ENCODE data around the gene AREG.

AREG gene

DNA sequence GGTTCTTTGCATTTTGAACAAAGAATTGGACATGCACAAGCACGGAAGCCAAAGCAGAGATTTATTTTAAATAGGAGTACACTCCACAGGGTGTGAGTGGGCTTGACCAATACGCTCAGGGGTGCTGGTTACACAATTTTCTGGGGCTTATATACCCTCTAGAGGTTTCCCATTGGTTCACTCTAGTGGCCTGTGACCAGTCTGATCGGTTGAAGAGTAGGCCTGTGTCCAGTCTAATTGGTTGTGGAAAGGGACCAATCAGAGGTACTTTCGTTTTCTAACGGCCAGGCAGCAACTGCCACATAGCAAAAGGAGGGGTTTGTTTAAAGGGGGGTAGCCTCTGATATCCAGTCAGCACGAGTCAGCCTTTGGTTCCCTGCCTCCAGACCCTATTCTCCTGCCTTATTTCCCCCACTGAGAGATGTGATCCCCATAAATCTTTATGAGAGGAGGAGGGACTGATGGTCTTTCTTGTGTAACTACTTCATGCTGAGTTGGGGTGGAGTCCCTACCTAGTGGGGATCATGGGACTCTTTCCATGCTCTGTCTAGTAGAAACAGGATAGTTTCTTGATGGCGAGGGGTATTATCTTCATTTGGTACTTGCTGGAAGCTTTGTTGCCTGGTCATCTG lies 11.3 kb upstream of the AREG start:
- no peak for DNase-seq

DNA sequence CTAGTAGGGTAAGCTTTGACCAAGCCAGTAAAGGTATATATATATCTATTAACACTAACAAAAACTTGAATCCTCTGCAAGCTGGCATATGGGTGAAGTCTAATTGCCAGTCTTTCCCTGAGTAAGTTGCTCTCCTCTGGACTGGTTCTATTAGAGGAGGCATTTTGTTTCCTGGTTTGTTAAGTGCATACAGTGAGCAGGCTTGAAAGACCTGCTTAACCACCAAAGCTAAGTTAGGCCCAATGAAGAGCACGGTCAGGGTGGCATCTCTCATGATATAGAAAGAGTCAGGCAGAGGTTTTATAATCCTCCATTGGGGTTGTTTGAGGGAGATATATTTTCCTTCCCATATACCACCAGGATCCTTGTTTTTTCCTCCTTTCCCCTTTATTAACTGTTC lies 9.6 kb upstream of the AREG start:
- DNase-seq = no peak

DNA sequence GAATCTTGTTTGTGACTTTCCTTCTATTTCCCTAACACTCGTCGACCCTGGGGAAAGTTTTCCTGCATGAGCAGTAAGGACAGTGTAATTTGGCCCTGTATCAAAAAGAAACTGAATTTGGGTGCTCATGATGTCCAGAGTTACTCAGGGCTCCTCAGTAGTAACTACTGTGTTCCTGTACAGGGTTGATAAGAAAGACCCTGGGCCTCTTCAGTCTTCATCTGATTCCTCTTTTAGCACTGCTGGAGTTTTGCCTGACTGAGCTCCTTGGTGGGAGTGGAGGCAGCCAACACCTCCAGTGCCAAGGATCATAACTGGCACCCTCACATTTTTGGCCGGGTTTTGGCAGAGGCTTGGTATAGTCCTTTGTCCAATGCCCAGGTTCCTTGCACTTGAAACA lies 7.1 kb upstream of the AREG start:
- no peak for DNase-seq

DNA sequence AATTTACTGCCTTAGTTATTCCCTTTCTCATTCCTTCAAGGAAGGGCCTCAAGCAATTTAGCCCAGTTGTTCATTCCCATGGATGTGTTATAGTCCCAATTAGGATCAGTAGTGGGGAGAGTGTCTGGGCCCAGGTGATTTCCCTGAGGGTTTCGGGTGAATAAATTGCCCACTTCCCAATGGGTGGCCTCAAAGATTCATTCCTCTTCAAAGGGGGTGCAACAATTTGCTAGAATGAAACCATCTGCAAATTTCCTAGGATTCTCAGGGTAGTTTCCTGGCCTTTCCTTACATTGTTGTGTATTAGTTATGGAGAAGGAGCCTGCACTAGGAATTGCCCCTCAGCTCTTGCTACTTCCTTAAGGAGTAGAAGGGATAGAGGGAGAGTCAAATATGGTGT lies 6.3 kb upstream of the AREG start:
- no peak for DNase-seq

DNA sequence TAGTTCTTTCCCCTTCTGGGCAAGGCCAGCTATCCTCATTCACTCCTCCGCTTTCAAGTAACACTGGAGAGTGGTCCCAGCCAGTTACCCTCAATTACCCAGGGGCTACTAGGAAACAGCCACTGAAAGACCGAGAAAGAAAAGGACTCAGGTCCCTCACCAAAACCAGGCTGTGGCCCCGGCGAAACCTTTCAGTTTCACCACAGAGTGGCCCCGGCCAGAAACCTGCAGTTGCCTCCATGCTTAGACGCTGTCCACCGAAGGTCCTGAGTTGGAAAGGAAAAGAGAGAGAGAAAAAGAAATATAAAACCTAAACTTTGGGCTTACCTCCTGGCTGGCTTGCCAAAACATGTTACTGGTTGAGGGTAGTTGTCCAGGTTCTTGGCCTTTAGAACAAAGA lies 5.0 kb upstream of the AREG start:
- no peak for DNase-seq

DNA sequence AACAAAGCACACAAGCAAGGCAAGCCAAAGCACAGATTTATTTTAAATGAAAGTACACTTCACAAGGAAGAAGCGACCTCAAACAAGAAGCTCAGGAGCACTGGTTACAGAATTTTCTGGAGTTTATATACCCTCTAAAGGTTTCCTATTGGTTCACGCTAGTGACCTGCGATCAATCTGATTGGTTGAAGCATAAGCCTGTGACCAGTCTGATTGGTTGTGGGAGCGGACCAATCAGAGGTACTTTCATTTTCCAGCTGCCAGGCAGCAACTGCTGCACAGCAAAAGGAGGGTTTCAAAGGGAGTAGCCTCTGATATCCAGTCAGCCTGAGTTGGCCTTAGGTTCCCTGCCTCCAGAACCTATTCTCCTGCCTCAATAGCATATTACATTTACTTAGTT lies 4.6 kb upstream of the AREG start:
- no peak for DNase-seq

DNA sequence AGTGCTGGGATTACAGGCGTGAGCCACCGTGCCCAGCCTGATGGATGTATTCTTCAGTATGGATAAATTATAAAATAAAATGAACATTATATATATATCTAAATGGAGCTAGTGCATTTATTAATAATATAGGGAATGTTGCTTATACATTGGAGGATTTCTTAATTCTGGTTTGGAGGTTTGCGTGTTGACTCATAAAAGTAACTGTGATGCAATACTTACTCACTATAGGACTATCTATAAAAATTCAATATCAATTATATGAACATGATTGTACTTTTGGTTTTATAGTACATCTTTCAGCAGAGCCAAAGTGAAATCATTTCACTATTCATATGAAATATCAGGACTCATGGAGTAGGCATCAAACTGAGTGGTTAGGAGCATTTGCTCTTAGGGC lies 3.2 kb upstream of the AREG start:
- no peak for DNase-seq

DNA sequence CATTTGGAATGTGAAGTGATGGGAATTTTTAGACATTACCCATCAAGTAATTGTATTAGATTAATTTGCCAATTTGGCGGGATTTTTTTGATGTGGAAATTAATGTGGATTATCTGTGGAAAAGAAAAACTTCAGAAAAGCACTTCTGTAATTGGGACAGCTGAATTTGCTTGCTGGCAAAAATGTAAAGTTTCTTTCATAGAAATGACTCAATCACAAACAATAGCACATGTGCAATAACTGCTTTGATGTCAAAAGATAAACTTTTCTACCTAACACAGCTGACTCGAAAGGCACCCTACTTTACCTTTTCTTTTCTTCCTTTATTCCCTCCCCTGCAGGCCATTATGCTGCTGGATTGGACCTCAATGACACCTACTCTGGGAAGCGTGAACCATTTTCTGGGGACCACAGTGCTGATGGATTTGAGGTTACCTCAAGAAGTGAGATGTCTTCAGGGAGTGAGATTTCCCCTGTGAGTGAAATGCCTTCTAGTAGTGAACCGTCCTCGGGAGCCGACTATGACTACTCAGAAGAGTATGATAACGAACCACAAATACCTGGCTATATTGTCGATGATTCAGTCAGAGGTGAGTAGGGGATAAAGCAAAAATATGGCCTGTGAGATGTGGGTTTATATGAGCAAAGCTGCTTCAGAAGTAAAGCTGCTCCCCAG lies 1.4 kb downstream of the AREG start:
- DNase-seq = no peak

DNA sequence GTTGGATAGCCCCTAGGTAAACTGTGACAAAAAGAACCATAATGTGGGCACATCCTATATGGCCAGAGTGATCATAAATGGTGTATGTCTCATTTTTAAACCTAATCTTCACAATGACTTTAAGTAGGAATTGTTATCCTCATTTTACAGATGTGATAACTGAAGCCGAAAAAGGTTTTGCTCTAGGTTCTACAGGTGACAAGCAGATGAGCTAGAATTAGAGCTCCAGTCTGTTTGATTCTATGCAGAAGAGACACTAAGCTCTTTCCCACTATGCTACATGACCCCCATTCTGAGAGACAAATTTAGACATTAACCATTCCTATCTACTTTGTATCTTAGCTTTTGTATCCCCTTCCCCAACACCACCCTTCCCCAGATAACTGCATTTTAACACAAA lies 2.0 kb downstream of the AREG start:
- DNase-seq = no peak

DNA sequence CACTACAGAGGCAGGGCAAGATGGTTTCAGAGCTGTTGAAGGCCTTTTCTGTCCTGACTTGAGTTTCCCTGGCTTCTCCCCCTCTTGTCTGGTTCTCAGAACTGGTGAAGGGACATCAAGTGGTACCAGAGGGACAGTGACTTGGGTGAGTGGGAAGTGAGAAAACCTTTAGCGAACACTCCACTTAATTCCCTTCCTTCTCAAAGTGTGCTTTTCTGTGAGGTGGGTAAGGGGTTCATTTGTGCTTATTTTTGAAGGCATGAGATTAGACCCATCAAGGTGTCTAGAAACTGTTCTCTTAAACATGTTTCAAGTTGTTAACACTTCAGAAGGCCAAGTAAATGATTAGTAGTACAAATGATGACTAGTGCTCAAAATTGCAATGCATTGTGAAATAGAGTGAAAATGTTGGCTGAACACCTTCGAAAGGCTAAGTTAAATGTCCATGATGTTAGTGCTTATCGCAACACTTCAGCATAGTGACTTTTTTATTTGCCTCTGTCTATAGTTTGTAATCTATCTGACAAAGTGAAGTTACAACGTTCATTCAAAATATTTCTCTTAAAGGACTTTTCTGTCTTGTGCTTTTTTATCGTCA lies 2.8 kb downstream of the AREG start:
- no peak for DNase-seq

DNA sequence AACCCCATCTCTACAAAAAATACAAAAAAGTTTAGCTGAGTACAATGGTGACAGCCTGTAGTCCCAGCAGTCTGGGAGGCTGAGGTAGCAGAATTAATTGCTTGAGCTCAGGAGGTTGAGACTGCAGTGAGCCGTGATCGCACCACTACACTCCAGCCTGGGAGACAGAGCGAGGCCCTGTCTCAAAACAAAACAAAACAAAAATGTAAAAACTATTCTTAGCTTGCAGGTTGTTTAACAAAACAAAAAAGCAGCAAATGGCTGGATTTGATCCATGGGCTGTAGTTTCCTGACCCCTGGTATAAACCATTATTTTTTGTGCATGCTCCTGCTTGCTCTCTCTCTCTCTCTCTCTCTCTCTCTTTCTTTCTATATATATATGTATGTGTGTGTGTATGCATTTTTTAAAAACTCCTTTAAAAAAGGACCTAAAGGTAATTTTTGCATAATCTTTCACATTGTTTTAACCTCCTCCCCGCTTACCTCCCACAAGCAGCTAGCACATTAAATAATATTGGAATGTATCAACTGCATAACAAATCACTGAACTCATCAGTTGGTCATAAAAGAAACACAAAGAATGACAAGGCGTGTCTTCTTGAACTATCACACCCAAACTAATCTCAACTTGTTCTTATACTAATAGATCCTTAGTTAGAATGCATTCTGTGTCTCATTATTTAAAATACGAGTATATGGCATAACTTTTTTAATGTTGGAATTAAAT lies 4.8 kb downstream of the AREG start:
- no peak for DNase-seq

DNA sequence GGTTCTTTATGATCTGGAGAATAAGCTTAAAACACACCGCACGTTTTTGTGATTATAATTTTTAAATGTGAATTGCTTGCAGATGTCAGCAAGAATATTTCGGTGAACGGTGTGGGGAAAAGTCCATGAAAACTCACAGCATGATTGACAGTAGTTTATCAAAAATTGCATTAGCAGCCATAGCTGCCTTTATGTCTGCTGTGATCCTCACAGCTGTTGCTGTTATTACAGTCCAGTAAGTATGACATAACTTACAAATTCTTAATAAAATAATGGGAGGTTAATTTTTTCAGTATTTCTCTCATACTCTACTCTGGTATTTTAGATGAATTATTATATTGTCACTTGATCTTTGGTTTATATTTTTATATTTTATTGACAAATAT lies 5.4 kb downstream of the AREG start:
- DNase-seq = no peak

DNA sequence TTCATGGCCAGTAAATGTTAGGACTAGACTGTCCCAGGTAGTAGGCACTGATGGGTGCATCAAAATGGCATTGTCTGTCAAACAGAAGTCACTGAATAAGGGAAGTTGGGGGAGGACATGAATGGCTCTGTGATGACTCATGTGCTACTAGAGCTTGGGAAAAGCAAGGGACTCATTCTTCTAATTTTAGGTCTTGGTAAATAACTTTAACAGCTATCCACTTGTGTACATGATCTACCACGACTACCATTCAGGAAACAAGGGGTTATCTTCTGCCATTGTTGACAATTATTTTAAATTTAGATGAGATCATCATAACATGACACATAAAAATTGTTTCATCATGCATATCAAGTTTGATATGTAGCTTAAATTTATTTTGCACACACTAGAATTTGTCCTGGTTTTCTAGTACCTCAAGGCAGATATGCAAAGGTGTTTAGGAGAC lies 6.3 kb downstream of the AREG start:
- DNase-seq = no peak

DNA sequence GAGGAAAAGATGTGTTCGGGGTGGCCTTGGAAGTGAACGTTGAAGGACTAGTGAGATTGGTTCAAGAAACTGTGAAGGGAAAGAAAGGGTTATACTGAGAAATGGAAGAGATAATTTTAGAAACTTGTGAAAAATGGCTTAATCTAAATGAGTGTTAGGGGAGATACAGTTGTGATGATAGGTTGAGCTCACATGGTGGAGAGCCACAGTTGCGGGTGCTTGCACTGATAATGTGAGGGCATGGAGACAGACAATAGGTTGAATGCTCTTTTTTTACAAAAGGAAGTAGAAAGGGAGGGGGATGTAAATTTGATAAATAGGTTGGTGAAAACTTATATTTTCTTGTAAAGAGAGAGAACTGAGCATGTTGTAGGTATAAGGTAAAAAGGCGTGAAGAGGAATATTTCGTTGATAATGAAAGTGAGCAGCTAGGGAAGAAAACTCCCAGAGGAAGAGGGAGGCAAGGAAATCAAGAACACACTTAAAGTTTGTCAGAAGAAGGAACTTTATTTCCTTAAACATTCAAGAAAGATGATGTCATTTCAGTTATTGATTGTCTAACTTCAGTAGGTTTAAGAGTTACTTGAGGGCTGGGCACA lies 8.2 kb downstream of the AREG start:
- no peak for DNase-seq

DNA sequence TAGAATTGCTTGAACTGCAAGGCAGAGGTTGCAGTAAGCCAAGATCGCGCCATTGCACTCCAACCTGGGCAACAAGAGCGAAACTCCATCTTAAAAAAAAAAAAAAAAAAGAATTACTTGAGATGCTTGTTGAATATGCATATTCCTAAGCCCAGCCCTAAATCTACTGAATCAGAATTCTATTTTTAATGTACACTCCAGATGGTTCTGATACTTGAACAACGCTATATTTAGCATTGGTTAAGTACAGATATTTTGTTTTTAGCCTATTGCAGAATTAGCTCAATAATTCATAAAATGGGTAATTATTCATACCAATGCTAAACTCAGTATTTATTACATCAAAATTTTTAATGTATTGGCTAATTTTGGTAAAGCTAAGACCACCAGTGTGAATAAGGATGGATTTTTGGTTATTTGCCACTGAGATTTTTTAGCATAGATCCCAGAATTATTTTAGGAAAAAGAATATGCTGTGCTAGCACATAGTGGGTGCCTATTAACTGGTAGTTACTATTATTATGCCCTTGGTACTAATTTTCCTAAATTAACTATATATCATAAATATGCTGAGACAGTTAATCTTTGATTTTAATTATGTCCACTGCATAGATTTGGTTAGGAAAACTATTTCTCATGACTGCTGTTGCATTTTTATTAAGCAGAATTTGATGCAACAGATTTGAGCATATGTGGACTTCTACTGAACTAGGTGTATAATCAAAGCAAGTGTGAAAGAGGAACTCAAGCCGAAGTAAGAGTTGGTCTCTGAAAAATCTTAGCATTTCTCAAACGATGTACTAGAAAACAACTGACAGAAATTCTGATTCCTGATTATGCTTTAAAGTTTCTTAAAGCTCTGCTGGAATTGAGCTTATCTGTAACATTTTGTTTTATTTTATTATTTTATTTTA lies 9.2 kb downstream of the AREG start:
- no peak for DNase-seq

DNA sequence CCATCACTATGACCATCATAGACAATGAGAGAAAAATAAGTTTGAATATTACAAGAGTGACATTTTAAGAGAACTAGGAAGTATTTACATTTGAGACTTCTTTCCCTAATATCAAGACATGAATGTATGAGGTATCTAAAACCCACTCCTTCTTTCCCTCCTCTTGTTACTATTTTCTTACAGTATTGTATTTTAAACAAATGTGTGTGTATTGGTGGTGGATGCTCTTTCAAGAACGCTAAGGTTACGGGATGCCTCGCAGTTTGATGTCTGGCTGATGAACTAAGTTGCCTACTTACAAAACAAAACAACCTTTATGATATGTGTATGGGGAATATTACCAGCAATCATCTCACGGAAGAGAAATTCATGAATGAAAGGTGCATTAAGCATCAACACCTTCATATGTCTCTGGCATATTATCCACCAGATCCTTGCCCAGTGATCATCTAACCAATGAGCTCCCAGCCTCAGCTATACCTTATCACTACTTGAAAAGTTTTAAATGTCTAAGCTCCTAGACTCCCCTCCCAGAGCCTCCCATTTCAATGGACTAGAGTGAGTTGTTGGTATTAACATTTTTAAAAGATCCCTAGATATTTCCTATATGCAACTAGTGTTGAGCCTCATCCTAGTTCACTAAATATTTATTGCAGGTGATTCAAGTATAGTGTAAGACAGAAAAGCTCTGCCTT lies 10.6 kb downstream of the AREG start:
- no peak for DNase-seq

DNA sequence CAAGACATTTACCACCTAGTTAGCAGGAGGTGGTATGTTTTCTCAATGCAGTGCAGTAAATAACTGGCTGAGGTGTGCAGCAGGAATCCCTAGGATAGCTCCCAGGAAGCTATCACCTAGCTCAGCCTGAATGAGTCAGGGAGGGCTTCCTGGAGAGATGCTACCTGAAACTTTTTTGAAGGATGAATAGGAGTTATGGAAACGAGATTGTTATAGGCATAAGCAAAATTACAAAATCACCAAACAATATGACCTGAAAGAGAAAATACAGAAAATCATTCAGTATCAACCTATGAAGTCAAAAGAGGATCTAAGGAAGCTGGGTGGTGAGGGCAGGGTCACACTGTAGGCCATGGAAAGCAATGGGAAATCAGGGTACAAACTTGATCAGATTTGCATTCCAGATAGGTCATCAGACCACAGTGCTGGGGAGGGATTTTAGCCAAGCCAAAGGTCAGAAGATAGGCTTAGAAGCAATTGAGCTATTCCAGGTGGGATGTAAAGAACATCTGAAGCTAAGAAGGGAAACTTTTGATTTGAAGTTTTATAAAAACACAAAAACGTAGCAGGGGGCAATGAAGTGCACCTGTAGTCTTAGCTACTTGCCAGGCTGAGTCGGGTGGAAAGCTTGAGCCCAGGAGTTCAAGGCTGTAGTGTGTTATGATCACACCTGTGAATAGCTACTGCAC lies 11.3 kb downstream of the AREG start:
- DNase-seq = no peak

DNA sequence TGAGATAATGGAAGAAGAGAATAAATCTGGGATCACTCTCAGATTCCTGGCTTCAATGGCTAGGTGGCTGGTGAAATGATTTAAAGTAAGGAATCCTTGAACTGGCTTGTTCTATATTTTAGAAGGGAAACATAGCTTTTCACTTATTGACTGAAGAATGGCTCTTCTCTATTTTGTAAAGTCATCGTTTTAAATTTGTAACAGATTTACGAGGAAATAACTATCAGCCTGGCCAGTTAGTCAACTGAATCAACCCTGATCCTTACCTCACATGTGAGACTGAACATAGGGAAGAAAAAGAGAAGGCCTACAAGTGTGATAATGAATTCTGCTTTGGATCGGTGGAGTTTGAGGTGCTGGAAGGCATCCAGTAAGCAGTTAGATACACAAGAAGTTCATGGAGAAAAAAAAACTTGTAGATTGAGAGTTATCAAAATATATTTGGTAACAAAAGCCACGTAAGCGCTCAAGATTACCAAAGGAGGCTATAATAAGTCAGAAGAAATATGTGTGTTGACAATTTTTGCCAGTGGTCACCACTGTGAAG lies 12.0 kb downstream of the AREG start:
- no peak for DNase-seq

DNA sequence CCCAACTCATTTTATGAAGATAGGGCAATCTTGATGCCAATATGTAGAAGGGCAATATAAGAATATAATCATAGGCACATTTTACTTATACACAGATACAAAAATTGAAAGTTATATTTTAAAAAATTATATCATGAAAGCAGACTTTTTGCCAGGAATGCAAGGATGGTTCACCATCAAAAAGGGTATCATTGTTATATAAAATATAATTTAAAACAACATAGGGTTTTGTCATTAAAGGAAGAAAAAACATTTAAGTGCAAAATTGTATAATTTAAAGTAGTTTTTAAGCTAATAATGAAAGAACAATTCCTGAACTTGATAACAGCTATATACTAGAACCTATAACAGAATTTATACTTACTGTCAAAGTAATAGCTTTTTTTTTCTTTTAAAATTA lies 15.9 kb downstream of the AREG start:
- no peak for DNase-seq

DNA sequence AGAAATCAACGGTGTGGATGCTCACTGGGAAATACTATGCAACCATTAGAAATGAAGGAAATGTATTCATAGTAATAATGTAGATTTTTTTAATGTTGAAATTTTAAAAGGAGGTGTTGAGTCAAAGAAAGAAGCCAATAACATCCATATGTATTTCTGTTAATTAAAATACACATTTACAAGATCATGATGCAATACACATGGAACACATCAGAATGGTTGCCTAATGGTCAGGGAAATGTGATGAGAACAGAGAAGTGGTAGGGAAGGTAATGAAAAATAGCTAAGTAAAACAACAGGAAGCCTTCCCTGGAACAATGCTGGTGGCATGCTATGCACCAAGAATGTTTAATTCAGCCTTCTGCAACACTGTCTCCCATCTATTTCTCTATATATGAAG lies 18.2 kb downstream of the AREG start:
- DNase-seq = no peak

DNA sequence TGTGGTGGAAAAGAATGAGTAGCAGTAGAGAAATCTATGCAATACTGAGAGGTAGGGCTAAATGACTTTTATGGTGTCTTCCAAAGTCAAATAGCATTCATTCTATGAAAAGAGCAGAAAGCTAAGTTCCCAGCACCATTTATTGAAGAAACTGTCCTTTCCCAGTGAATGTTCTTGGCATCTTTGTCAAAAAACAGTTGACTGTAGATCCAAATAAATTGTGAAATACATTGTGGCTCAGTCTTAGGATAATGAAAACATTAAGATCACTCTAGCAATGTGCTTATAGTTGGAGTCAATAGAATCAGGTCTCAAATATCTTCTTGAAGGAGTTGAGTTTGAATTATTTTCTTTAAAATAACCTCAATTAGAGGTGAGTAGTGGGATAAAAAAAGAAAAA lies 19.4 kb downstream of the AREG start:
- DNase-seq = no peak

Data from stimulated activated CD4-positive, alpha-beta T cell treated with anti-CD3 and anti-CD28 coated beads, Interleukin-4, amount 100 ng/mL, for 1 hour (primary cell).